IMR-90 (cell line): Measurements from ENCODE around the gene CYREN. TPM values are rescaled to one million over a fixed set of nuclear protein-coding genes. Genes with fewer than 3 reads are reported as not detected.

ENCODE experiments used
- ATAC-seq: fragments of 200-7000 bp; cut with Tn5 transposase; 2 replicates; pipeline ENCODE4 v1.9.1; 2020; ENCODE audit warnings: low read depth, mild to moderate bottlenecking, moderate library complexity
- BruUV-seq: library from RNA; stranded (reverse); fragments of 400-500 nt; replicated peaks from 2 replicates; lab custom pipeline; 2021; lab: Mats Ljungman, UMichigan
- CTCF ChIA-PET: fragments of 300-600 bp; formaldehyde crosslinking; extraction: SDS; loops from one replicate; lab custom pipeline; 2021; ENCODE audit warnings: antibody characterized with exemption; lab: Yijun Ruan, JAX
- POLR2A ChIA-PET: fragments of 300-600 bp; sonication (Branson Sonifier 250); formaldehyde crosslinking; loops from one replicate; lab custom pipeline; 2022; ENCODE audit warnings: antibody characterized with exemption; ENCODE audit not compliant: unreplicated experiment; lab: Charles Lee
- DNase-seq: peaks from one replicate; pipeline ENCODE4 v3.0.0; 2013
- H2AFZ ChIP-seq: replicated peaks from 2 replicates; pipeline ENCODE3; 2013; ENCODE audit warnings: low read length, mild to moderate bottlenecking; ENCODE audit not compliant: poor library complexity
- H2AK5ac ChIP-seq: 2 replicates; pipeline ENCODE4 v1.6.1; 2013; ENCODE audit warnings: low read depth, low read length, inconsistent platforms
- H2AK9ac ChIP-seq: replicated peaks from 2 replicates; pipeline ENCODE3; 2013; ENCODE audit warnings: mild to moderate bottlenecking, low read depth, low read length, moderate library complexity; ENCODE audit not compliant: poor library complexity
- H2BK120ac ChIP-seq: 2 replicates; pipeline ENCODE4 v1.6.1; 2013; ENCODE audit warnings: low read depth, low read length, inconsistent platforms
- H2BK15ac ChIP-seq: 3 replicates; pipeline ENCODE4 v1.6.1; 2013; ENCODE audit warnings: low read depth, low read length, inconsistent platforms
- H2BK20ac ChIP-seq: 2 replicates; pipeline ENCODE4 v1.6.1; 2013; ENCODE audit warnings: low read depth, mild to moderate bottlenecking, inconsistent platforms, low read length, moderate library complexity
- H2BK5ac ChIP-seq: 2 replicates; pipeline ENCODE4 v1.6.1; 2013; ENCODE audit warnings: mild to moderate bottlenecking, low read depth, low read length, inconsistent platforms; ENCODE audit not compliant: poor library complexity, severe bottlenecking
- H3K14ac ChIP-seq: replicated peaks from 2 replicates; pipeline ENCODE4 v1.6.1; 2013; ENCODE audit warnings: low read depth, low read length, inconsistent platforms
- H3K18ac ChIP-seq: 2 replicates; pipeline ENCODE4 v1.6.1; 2013; ENCODE audit warnings: low read depth, low read length, control low read depth
- H3K23ac ChIP-seq: 2 replicates; pipeline ENCODE4 v1.6.1; 2013; ENCODE audit warnings: low read depth, low read length, inconsistent platforms
- H3K27ac ChIP-seq: 2 replicates; pipeline ENCODE4 v1.5.1; 2013; ENCODE audit warnings: mild to moderate bottlenecking, control low read depth, low read length; ENCODE audit not compliant: insufficient read depth
- H3K27me3 ChIP-seq: 2 replicates; pipeline ENCODE4 v1.6.1; 2013; ENCODE audit warnings: low read length; ENCODE audit not compliant: control insufficient read depth, insufficient read depth
- H3K36me3 ChIP-seq: 2 replicates; pipeline ENCODE4 v1.6.1; 2013; ENCODE audit warnings: low read length, mixed read lengths; ENCODE audit not compliant: control insufficient read depth, insufficient read depth
- H3K4ac ChIP-seq: 2 replicates; pipeline ENCODE4 v1.6.1; 2013; ENCODE audit warnings: low read depth, low read length, inconsistent platforms
- H3K4me1 ChIP-seq: 2 replicates; pipeline ENCODE4 v1.6.1; 2013; ENCODE audit warnings: low read length, mixed read lengths; ENCODE audit not compliant: control insufficient read depth, insufficient read depth
- H3K4me2 ChIP-seq: 2 replicates; pipeline ENCODE4 v1.6.1; 2013; ENCODE audit warnings: low read depth, mild to moderate bottlenecking, control low read depth, low read length, moderate library complexity
- H3K4me3 ChIP-seq: 2 replicates; pipeline ENCODE4 v1.5.1; 2013; ENCODE audit warnings: low read depth, mild to moderate bottlenecking, control low read depth, low read length, moderate library complexity; ENCODE audit not compliant: insufficient read depth
- H3K56ac ChIP-seq: 2 replicates; pipeline ENCODE4 v1.6.1; 2013; ENCODE audit warnings: low read length, inconsistent platforms; ENCODE audit not compliant: insufficient read depth; ENCODE audit errors: extremely low read depth
- H3K79me1 ChIP-seq, 2 experiments: 2 replicates each; pipeline ENCODE4 v1.6.1; 2013; ENCODE audit warnings: low read length in 2 of 2, inconsistent platforms in 1 of 2, low read depth in 1 of 2
- H3K9ac ChIP-seq: 2 replicates; pipeline ENCODE4 v1.6.1; 2013; ENCODE audit warnings: low read depth, low read length, control low read depth
- H3K9me1 ChIP-seq: 2 replicates; pipeline ENCODE4 v1.6.1; 2013; ENCODE audit warnings: low read length, inconsistent platforms; ENCODE audit not compliant: insufficient read depth
- H3K9me3 ChIP-seq: 2 replicates; pipeline ENCODE4 v1.6.1; 2013; ENCODE audit warnings: low read length; ENCODE audit not compliant: control insufficient read depth, insufficient read depth
- H4K20me1 ChIP-seq: 2 replicates; pipeline ENCODE4 v1.6.1; 2013; ENCODE audit warnings: low read length, inconsistent platforms; ENCODE audit not compliant: insufficient read depth
- H4K5ac ChIP-seq: 2 replicates; pipeline ENCODE4 v1.6.1; 2013; ENCODE audit warnings: mild to moderate bottlenecking, low read depth, low read length, control low read depth
- H4K8ac ChIP-seq, 2 experiments: 2 replicates each; pipeline ENCODE4 v1.6.1; 2013; ENCODE audit warnings: low read depth in 2 of 2, low read length in 2 of 2, control low read depth in 1 of 2, inconsistent platforms in 1 of 2
- H4K91ac ChIP-seq: 2 replicates; pipeline ENCODE4 v1.6.1; 2013; ENCODE audit warnings: low read depth, low read length, inconsistent platforms; ENCODE audit not compliant: insufficient read depth
- BHLHE40 ChIP-seq: fragments of 150-350 bp; IDR thresholded peaks from 2 replicates; pipeline ENCODE4 v1.6.1; 2016; ENCODE audit warnings: mild to moderate bottlenecking, low read depth, low read length
- CEBPB ChIP-seq: IDR thresholded peaks from 2 replicates; pipeline ENCODE4 v1.6.1; 2012; ENCODE audit warnings: low read depth, low read length, improper control_type of control experiment
- FOS ChIP-seq: fragments of 150-350 bp; IDR thresholded peaks from 2 replicates; pipeline ENCODE4 v1.6.1; 2016; ENCODE audit warnings: low read depth, low read length
- MAFK ChIP-seq: IDR thresholded peaks from 2 replicates; pipeline ENCODE4 v1.6.1; 2012; ENCODE audit warnings: low read depth, low read length, improper control_type of control experiment
- NFE2L2 ChIP-seq: fragments of 150-350 bp; IDR thresholded peaks from 2 replicates; pipeline ENCODE4 v1.6.1; 2016; ENCODE audit warnings: low read depth, mild to moderate bottlenecking, low read length
- POLR2A ChIP-seq: IDR thresholded peaks from 2 replicates; pipeline ENCODE4 v1.6.1; 2012; ENCODE audit warnings: mild to moderate bottlenecking, low read depth, low read length
- RAD21 ChIP-seq: IDR thresholded peaks from 2 replicates; pipeline ENCODE4 v1.6.1; 2012; ENCODE audit warnings: low read length, improper control_type of control experiment
- RCOR1 ChIP-seq: IDR thresholded peaks from 2 replicates; pipeline ENCODE4 v1.6.1; 2012; ENCODE audit warnings: mild to moderate bottlenecking, low read length, improper control_type of control experiment; ENCODE audit not compliant: insufficient replicate concordance
- RFX5 ChIP-seq: IDR thresholded peaks from 2 replicates; pipeline ENCODE4 v1.8.0; 2012; ENCODE audit warnings: low read depth, mild to moderate bottlenecking, low read length, moderate library complexity
- SMC3 ChIP-seq: fragments of 150-350 bp; IDR thresholded peaks from 2 replicates; pipeline ENCODE4 v1.6.1; 2016; ENCODE audit warnings: low read depth, mild to moderate bottlenecking, antibody characterized with exemption, low read length, moderate library complexity
- WGBS, 2 experiments: methylation state at CpG; one replicate each; pipeline versions ENCODE4 v1.1.5 to v1.1.7; 2013; ENCODE audit warnings: missing lambda C conversion rate in 2 of 2; ENCODE audit not compliant: insufficient read length in 1 of 2; ENCODE audit errors: extremely low coverage in 2 of 2; 5-methylcytosine and 5-hydroxymethylcytosine counted together
- dilution Hi-C: fragments of 300-500 bp; cut with HindIII; formaldehyde crosslinking; loops from one replicate; pipeline ENCODE4 v1.14.3; 2018; ENCODE audit warnings: low sequenced_read_pairs; ENCODE audit not compliant: unreplicated experiment
- in situ Hi-C: fragments of 300-500 bp; cut with MboI; formaldehyde crosslinking; loops from 3 replicates; pipeline ENCODE4 v1.14.3; 2019; ENCODE audit warnings: low sequenced_read_pairs, inconsistent platforms, mixed read lengths
- intact Hi-C: fragments of 100-400 bp; cut with micrococcal nuclease; formaldehyde crosslinking; loops from 2 replicates; pipeline ENCODE4 v1.10.0; 2022
- polyA plus RNA-seq, 3 experiments: library from polyadenylated mRNA; depleted of rRNA; stranded (reverse); fragments of >200 nt; gene quantifications; 2 replicates each; pipeline ENCODE4 v1.2.3, GENCODE V29; 2012; ENCODE audit warnings: low replicate concordance in 1 of 3
- total RNA-seq: library from RNA; depleted of rRNA; stranded (reverse); fragments of >200 nt; gene quantifications from 2 replicates; pipeline ENCODE4 v1.2.3, GENCODE V29; 2012
- TF ChIP-seq, protein P1 (sequence below): fragments of 150-350 bp; IDR thresholded peaks from 2 replicates; pipeline ENCODE4 v1.6.1; 2017; ENCODE audit warnings: mild to moderate bottlenecking, antibody characterized with exemption, low read length, low read depth
- TF ChIP-seq, protein P2 (sequence below): conservative IDR thresholded peaks from 2 replicates; pipeline ENCODE4 v1.5.1; 2012; ENCODE audit warnings: mild to moderate bottlenecking, low read depth, low read length, improper control_type of control experiment

CYREN gene
- total and polyA plus RNA-seq, 2 of the 4 experiments (the other 2 are of a cell fraction) = 26.5 to 29.2 TPM

DNA sequence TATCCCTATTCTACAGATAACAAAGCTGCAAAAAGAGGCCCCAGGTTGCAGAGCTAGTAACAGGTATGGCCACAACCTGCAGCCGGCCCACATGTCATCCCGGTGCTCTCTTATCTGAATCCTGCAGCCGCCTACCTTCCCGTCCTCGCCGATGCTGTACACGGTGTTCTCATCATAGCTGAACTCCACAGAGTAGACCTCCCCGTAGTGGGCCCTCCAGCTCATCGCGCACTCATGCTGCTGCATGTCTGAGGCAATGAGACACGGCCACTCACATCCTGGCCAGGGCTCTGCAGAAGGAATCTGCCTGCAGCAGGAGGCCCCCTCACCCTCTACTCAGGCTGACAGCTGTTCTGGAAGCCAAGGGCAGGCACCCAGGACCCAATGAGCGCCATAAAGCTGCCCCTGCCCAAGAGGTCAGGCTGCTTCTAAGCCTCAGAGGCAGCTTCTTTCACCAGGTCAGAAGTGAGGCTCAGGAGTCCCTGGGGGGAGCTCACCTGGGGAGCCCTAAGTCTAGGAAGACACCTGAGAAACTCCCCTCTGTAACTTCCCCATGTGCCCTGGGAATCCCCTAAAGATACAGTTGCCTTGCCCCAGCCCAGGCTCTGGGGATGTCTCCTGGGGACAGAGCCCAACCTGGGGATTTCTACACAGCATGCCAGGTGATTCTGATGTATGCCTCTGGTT lies 17.9 kb upstream of the CYREN start:
- intact Hi-C loops = no loop called here
- in situ Hi-C loops = no loop called here
- ChIA-PET CTCF (interaction anchor here (0.8 kb wide), 1 partner anchor 718 kb away, joined by 3 read pairs; no protein-coding TSS in a partner anchor), POLR2A (no interaction called here)
- Histone ChIP-seq H2BK5ac (no peak overlapping the region), H3K4me1 (peaks cover 4% of the 10 kb centered on the region; the same call in 1 of the 2 replicates), H4K20me1 (no peaks in the 10 kb centered on the region), H2BK20ac (no peak overlapping the region), H3K27me3 (no peaks in the 10 kb centered on the region), H3K79me1 (0 out of 4 replicates have a peak, but pooled peaks cover 0 to 11% of the 10 kb centered on the region in 2 experiments), H3K27ac (no peak overlapping the region), H2BK120ac (no peak overlapping the region), H3K36me3 (peaks cover 54% of the 10 kb centered on the region), H4K5ac (no peak overlapping the region), H3K4me2 (no peak overlapping the region), H3K56ac (no peak overlapping the region), H4K8ac (no peak overlapping the region), H2AK9ac (no peak overlapping the region), H4K91ac (no peak overlapping the region), H3K9ac (no peak overlapping the region), H3K9me3 (peaks cover 5% of the 10 kb centered on the region; the same call in 1 of the 2 replicates), H3K23ac (no peak overlapping the region), H3K14ac (no peak overlapping the region), H3K9me1 (peaks cover 10% of the 10 kb centered on the region), H3K4me3 (no peak overlapping the region), H3K18ac (no peak overlapping the region), H2BK15ac (no peak overlapping the region), H3K4ac (no peak overlapping the region), H2AK5ac (no peak overlapping the region), H2AFZ (no peak overlapping the region)
- no peak for ATAC-seq
- no peak for TF ChIP-seq MAFK
- TF ChIP-seq RFX5 = no peak
- TF ChIP-seq POLR2A = no peak
- TF ChIP-seq NFE2L2 = no peak
- no peak for TF ChIP-seq RAD21
- TF ChIP-seq RCOR1 = no peak
- no peak for TF ChIP-seq SMC3
- TF ChIP-seq, protein P1, sequence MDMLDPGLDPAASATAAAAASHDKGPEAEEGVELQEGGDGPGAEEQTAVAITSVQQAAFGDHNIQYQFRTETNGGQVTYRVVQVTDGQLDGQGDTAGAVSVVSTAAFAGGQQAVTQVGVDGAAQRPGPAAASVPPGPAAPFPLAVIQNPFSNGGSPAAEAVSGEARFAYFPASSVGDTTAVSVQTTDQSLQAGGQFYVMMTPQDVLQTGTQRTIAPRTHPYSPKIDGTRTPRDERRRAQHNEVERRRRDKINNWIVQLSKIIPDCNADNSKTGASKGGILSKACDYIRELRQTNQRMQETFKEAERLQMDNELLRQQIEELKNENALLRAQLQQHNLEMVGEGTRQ = no peak
- no peak for TF ChIP-seq BHLHE40
- TF ChIP-seq CEBPB = no peak
- no peak for TF ChIP-seq FOS
- TF ChIP-seq, protein P2, sequence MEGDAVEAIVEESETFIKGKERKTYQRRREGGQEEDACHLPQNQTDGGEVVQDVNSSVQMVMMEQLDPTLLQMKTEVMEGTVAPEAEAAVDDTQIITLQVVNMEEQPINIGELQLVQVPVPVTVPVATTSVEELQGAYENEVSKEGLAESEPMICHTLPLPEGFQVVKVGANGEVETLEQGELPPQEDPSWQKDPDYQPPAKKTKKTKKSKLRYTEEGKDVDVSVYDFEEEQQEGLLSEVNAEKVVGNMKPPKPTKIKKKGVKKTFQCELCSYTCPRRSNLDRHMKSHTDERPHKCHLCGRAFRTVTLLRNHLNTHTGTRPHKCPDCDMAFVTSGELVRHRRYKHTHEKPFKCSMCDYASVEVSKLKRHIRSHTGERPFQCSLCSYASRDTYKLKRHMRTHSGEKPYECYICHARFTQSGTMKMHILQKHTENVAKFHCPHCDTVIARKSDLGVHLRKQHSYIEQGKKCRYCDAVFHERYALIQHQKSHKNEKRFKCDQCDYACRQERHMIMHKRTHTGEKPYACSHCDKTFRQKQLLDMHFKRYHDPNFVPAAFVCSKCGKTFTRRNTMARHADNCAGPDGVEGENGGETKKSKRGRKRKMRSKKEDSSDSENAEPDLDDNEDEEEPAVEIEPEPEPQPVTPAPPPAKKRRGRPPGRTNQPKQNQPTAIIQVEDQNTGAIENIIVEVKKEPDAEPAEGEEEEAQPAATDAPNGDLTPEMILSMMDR = no peak
- BruUV-seq = no TSS peak
- 94% methylated on average over 9 of the region's 12 CpGs; no CpG with 5 or more reads in 1 of the 2 experiments for WGBS, 2 experiments
- dilution Hi-C loops = no loop called here
- DNase-seq = no peak
